Medulla oblongata (tissue), 1 donor: ENCODE measurements around the gene POLL.
A peak's percentile ranks its signal among the peaks of the same experiment; 100 is the strongest.

Experiments used
- DNase-seq: peaks from one replicate; pipeline ENCODE4 v3.0.0-alpha.2; 2015; ENCODE audit errors: extremely low spot score

POLL gene

DNA sequence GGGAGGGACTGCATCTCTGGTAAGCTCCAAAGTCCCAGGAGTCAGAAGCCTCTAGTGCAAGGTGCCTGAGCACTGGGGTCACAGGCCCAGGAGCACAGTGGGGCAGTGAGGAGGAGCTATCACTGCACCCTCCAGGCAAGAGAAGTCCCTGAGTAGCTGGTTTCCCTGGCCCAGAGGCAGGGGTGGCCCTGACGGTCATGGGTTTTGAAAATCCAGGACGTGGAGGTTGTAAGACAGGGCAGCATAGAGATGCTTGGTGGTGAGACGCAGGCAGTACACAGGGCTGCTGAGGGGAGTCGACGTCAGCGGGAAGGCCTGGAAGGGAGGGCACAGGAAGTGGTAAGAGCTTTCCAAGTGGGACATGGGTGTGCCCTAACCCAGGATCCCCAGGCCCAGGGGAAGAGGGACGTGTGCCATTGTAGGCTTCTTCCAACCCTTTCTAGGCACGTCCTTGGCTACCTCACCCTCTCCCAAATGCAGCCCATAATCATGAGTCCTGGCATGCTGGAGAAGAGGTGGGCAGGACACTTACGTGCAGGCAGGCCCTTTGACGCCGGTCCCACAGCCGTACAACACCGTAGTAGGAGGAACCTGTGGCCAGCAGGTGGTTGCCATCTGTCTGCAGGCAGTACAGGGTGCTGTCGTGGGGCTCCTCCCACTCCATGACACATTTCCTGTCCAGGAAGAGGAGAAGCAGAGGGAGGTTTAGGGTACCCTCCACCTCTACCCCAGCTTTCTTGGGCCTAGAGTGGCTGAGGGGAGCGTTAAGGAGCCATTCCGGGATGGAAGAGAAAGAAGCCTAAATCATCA is 23.2 kb upstream of the POLL start:
- DNase-seq = no peak

DNA sequence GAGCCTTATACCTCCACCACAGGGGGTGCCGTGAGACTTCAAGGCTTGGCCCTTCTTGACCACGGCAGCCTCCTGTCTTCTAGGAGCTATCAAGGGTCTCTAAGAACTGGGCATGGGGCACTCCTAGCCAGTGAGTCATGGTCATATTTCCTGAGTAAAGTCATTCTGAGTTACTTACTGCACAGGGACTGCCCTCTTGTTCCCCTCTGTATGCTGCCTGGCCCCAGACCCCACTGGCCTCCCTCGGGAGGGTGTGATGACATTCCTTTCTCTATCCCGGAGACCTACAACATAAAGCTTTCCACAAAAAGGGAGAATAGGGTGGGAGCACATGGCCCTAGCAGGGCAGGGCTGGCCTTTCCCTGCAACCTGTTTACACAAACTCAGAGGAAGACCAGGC is 21.4 kb upstream of the POLL start:
- no peak for DNase-seq

DNA sequence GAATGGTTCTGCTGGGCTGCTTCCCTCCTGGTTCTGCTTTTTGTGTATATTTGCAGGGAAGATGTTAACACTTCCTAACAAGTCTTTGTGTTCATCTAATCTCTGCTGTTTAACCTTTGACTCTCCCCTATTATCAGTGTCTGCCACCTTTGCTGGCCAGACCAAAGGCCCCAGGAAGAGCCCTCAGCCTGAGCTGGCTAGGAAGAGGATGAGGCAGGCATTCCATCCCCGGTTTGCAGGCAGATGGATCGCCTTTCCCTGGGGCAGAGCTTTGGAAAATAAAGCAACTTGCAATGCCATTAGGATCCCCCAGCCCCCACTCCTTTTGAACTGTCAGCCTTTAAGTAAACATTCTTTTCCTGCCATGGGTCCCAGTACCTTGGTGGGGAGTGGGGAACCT is 19.1 kb upstream of the POLL start:
- DNase-seq = no peak

DNA sequence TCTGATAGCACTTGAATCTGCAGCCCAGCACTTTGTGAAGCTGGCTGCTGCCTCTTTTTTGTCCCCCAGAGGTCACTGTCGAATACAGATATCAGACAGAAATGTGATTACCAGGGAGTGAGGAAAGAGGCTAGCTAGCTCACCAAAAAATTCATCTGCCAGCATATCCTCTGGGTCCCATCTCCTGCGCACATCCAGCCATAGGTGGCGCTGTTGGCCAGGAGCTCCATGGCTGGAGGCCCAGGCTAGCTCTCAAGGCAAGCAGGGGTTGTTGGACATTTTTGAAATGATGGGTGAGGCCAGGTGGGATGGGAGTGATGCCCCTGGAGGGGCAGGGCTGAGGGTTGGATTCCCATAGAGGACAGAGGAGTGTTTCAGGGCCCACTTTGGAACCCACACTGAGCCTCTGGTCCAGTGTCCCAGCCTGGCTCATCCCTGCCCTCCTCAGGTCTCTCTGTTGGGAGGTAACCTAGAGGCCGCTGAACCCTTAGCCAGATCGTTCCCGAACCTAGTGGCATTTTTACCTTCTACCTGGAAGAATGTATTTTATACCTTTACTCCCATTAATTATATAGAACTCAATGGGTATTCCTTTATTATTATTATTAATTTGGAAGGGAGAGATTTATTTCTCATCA is 14.8 kb upstream of the POLL start:
- peak; percentile 87 for DNase-seq

DNA sequence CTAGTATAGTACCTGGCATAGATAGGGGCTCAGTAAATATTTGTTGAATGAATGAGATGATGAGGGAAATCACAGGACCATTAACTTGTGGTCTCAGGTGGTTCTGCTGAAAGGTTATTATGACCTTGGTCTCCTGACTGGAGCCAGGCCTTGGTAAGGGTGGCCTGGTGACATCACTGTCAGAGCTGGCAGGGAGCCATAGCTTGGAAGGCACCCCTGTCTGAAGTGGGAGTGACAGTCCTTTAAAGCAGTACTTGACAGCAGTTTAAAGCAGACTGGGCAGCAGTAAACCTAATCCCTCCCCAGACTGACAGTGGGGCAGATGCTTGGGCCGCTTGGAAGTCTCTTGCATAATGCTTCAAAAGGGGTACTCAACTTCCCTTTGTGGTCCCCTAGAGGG is 13.5 kb upstream of the POLL start:
- DNase-seq = no peak

DNA sequence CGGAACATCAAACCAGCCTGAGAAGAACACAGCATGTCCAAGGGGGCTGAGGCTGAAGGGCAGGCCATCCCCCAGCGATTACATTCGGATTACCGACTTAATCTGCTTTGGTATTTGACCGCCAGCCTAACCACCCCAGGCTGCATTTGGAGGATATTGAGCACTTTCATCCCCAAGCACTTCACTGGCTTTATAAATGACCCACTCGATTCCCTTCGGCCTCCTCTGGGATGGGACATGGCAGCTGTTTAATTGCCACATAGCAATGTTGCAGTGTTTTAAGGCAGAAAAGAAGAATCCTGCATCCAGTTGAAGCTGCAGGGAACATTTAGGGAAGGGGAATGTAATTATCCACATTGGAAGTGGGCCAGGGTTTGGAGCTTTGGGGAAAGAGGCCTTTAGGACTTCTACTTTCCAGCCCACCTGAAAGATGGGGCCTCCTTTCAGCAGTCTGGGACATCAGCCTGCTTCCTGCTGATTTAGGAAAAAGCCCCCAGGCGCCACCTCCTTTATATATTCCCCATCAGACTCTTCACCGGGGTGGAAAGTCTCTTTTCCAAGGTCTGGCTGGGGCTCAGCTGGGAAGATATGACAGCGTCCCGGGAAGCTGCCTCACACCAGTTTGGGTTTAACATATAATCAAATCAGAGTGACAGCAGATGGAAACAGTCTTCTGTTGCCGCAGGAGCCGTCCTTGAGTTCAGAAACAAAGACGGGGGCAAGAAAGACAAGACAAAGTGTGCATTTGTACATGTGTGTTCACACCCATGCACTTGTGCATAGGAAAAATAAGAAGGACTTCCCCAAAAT is 9.2 kb upstream of the POLL start:
- no peak for DNase-seq

DNA sequence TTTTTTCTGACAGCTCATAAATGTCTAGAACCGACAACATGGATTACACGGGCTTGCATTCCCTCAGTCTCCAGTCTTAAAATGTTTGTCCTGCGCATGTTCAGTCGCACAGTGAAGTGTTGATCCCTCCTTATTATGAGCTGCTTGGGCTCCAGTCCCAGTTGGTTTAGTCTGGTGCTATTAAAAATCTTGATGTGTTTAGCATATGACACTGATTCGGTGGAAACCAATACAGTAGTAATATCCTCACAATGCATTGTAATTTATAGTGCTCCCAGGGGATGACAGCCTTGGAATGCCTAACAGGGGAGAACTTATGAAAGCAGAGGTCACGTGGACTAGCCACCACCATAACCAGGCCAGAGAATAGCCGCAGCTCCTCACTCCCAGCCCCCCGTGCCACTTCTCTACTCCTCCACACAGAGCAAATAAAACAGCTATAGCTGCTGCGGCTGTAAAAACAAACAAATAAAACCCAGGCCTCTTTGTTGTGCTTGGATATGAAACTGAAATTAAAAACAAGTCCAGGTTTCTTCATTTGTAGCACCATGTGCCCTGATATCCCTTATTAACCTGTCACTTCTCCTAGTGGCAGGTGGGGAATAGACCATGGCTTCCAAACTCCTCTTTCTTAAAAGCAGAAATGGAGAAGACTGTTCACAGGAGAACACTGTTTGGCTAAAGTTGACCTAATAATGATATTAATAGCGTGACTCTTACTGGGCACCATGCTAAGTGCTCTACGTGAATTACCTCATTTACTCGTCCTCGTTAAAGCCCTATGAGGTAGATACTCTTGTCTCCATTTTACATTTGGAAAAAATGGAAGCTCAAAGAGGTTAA is 7.8 kb upstream of the POLL start:
- no peak for DNase-seq

DNA sequence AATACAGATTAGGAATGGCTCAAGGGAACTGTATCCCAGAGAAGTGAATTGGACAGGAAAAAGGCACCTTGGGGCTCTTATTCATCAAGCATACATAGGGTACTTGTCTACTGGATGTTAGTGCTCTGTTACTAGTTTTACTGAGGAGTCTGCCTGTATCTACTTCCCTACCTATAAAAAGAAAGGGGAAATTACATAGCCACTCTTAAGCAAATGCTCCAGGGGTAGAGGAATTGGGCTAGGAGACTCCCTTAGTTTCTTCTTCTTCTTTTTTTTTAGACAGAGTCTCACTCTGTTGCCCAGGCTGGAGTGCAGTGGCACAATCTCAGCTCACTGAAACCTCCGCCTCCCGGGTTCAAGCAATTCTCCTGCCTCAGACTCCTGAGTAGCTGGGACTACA is 5.3 kb upstream of the POLL start:
- peak; percentile 60 for DNase-seq

DNA sequence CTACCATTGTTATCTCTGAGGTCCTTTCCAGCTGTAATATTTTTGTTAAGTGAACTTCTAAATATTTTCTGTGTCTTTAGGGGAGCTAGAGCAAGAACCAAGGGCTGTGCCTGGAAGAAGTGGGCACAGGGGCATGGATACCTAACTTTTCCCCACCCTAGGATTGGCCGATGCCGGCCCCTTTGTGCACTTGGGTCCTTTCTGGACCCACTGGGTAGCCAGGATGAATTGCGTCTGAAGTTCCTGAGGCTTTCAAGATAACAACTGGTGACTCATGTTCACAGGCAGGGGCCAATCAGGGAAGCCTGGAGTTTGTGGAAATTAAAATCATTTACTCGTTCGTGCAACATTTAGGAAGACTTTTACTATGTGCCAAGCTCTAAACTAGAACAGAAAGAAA is 822 bp upstream of the POLL start:
- DNase-seq = no peak

DNA sequence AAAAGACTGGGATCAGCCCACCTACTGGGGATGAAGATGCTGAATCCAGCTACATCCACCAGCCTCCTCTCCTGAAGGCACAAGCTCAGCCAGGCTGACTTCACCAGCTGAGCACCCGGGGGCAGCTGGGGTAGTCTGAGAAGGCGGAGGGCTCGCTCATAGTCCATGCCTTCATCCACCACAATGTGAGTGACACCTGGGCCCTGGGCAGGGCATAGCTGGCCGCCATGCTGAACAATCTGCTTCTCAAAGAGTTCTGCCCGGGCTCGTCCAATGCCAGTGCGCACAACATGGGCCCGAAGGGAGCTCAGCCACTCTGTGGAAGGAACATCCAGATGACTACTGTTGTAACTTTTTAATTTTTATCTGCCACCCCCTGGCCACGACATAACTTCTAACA is 2.2 kb downstream of the POLL start:
- DNase-seq = no peak

DNA sequence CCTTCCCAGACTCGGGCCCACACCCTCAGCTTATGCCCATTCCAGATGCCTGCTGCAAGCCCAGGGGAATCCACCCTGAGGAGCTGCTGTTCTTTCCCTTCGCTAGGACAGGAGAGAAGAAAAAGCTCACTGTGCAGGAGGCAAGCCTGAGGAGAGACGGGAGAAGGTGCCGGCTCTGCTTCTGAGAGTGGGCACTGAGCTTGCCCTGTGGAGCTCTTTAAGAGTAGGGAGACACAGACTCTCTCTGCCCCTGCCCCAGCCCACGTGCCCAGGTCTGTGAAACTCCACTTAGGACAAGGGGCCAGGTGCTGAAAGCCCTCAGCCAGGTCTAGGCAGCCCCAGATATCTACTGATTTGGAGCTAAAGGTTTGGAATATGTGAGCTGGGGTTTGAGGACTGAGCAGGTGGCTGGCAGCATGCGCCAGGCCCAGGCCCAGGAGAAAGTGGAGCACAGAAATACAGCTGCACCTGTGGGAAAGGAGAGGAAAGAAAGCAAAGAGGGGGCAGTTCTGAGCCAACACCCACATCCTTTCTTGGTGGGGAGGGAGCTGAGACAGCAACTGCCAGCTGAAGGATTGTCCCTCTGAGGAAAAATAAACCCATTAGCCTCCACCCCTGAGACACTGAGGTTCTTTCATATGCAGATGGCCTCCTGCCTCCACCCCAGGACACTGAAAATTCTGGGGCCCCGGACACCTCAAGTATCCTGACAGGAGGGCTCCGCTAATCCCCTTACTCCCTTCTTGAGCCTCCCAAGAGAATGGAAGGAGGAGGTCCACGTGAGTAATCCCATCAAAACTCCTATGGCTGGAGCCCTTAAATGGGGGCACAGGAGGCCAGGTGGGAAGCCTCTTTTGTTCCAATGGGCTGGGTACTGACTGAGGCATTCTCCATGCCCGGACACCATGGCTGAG is 7.3 kb downstream of the POLL start:
- no peak for DNase-seq

DNA sequence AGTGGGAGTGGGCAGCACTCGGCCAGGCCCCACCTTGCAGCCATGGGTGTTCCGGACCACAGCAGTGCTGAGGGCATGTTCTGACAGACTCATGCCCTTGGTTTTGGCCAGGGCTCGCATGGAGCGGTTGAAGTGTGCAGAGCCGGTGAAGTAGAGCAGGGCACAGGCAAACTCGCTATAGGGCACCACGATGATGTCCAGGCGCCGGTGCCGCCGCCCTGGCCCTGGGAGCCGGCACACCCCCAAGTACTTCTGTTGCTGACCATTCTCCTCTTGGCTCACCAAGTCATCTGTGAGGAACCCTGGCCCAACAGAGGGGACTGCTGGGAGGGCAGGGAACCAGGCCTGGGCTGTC is 8.6 kb downstream of the POLL start:
- no peak for DNase-seq

DNA sequence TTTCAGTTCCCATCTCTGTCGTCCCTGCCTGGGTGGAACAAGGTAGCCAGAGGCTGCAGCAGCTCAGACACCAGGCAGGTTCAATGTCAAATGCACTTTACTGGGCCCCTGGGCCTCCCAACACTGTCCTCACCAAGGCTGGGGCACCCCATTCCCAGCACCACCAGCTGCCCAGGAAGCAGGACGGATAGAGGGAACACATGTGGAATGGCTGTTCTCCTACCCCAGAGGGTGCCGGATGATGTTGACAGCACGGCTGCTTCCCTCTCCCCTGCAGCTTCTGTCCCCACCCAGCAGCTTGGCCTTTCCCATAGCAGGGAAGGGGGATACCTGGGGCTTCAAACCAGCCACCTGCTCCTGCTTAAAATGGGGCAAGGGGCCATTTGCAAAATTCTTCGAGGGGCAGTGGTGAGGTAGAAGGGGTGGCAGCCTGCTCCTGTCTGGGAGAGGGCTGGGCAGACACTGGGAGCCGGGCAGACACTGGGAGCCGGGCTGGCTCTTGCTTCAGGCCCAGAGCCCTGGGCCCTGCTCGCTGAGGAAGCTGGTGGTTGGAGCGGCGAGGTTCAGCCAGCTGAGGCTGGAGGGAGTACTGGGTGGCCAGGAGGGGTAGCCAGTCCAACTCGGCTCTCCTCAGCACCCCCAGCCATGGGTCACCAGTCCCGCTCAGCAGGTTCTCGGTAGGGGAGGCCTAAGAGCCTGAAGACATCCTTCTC is 9.1 kb downstream of the POLL start:
- no peak for DNase-seq

DNA sequence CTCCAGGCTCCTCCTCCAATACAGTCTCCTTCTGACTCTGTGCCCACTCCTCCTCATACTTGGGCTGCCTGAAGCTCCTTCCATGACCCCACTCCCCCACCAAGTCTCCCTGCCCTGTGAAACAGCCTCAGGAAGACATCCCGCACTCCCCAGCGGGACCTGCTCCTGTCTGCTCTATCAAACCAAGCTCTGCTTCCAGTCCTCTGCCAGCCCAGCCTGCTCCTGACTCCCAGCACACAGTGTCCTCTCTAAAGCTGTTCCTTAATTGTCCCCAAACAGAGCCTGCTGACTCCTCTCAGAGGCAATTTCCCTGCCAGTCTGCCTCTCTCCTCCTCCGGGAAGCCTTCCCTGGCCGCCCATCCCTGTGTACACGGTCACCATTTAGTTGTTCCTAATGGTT is 9.9 kb downstream of the POLL start:
- no peak for DNase-seq

DNA sequence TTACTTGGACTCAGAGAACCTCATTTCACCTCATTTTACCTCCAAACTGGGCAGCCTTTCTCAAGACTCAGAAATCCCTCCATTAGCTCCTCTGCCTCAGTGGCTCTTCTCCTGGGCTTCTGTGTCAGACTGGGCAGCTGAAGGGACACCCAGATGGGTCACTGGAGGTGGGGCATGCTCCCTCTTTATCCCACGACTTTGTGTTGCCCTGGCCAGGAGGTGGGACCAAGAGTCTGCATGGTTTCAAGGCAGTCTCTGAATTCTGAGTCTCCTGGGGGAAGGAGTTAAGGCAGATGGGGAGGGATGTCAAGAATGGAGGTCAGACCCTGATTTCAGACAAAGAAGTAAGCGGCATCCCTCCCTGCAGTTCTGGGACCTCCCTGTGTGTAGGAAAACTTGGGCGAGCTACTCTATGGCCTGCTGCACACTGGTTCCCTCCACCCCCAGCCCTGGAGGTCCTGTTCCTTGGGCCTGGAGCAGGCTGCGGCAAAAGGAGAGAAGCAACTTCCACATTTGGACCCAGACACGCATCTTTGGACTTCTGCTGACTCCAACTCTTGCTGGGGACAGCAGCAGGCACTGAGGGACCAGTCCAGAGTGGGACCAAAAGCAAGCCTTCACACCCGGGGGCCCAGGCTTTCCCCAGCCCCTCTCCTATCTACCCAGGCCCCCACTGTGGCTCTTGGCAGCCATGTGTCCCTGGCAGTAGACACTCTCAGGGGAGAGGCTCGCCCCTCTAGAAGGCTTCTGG is 10.8 kb downstream of the POLL start:
- no peak for DNase-seq

DNA sequence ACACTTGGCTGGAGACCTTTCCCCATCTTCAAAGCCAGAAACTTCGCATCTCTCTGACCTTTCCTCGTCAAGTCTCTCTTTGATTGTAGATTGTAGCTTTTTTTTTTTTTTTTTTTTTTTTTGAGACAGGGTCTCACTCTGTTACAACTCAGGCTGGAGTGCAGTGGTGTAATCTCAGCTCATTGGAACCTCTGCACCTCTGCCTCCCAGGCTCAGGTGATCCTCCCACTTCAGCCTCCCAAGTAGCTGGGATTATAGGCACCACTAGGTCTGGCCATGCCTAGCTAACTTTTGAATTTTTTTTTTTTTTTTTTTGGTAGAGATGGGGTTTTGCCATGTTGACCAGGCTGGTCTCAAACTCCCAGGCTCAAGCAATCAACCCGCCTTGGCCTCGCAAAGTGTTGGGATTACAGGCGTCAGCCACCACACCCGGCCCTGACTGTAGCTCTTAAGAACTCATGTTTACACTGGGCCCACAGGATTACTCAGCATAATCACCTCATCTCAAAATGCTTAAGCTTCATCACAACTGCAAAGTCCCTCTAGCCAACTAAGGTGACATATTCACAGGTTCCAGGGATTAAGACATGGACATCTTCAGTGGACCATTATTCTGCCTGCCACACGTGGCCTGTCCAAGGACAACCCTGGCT is 11.7 kb downstream of the POLL start:
- no peak for DNase-seq

DNA sequence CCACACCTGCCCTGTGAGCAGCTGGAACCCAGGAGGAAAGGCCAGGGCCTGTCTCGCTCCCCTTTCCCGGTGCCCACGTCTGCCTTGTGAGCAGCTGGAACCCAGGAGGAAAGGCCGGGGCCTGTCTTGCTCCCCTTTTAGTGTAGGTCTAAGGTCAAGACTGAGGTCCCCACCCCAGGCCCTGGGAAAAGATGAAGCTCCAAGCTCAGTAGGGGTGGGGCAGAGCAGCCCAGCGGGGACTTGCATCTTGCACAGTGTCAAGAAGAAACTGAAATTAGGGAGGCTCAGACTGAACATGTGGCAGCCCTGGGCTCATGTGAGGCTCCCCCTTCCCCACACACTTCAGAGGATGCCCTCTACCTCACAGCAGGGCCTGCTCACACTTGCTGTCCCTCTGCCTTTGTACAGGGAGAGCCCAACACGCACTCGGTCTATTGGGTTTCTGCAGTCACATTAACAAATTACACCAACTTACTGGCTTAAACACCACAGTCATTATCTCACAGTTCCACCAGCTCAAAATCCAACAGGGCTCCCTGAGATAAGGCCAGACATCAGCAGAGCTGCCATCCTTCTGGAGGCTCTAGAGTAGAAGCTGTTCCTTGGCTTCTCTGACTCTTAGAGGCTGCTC is 12.4 kb downstream of the POLL start:
- DNase-seq = no peak

DNA sequence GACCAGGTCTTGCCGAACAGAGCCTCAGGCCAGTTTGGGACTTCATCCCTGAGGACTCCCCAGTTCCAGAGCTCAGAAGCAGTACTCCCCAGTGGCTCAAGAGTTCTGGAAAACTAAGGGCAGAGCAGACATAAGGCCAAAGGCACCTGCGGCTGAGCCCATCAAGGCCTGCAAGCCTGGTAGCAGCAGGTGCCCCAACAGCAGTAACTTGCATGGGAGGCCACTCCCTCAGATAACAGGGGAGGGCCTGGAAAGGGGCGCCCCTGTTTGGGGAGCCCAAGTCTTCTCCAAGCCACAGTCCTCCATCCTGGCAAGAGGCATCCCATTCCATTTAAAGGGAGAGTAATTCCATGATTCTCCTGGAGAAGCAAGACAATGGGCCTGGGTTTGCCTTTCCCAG is 13.0 kb downstream of the POLL start:
- no peak for DNase-seq
